Measurements from ENCODE around the gene CADPS.

- TF ChIP-seq CTCF (conservative IDR thresholded peaks at IDR 0.05; ENCODE audit: low read depth, low read length) (no peak), RAD21 (IDR thresholded peaks at IDR 0.05; ENCODE audit: low read length) (no peak), CHD1 (IDR thresholded peaks at IDR 0.05; ENCODE audit: low read depth, low read length) (no peak), RFX5 (IDR thresholded peaks at IDR 0.05; ENCODE audit: low read depth, low read length) (no peak), CEBPB (IDR thresholded peaks at IDR 0.05; ENCODE audit: low read depth, low read length) (no peak), BHLHE40 (IDR thresholded peaks at IDR 0.05; ENCODE audit: low read depth, low read length) (no peak), NFE2L2 (IDR thresholded peaks at IDR 0.05; ENCODE audit: low read depth, low read length) (no peak), POLR2A (IDR thresholded peaks at IDR 0.05; ENCODE audit: low read depth, low read length) (no peak), MAZ (IDR thresholded peaks at IDR 0.05; ENCODE audit: borderline replicate concordance, low read depth, low read length) (no peak), USF2 (IDR thresholded peaks at IDR 0.05; ENCODE audit: low read depth, low read length) (no peak)
These were observed 1.8 kb downstream of the CADPS start for GRCh38 chr3:62873451-62873760.
